ENCODE measurements around the gene ZDHHC6.
"Not testable (repeated sequence)": the region's sequence is repeated elsewhere in the genome, so short reads cannot be mapped to it uniquely, and the experiment has no call there.

ZDHHC6 gene

DNA sequence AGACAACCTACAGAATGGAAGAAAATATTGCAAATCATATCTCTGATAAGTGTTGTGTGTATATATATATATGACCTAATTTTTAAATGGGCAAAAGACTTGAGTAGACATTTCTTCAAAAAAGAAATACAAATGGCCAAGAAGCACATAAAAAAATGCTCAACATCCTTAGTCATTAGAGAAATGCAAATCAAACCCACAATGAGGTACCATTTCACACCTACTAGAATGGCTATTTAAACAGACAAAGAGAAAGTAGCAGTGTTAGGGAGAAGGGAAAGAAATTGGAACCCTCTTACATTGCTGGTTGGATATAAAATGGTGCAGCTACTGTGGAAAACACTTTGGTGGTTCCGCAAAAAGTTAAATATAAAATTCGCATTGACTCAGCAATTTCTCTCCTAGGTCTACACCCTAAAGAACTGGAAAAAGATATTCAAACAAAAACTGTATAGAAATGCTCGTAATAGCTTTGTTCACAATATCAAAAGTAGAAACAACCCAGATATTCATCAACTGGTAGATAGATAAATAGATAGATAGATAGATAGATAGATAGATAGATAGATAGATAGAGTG lies 56.5 kb downstream of the ZDHHC6 start:
- no peak for DNase-seq (ENCODE audit: low read depth in 2 of 2)

DNA sequence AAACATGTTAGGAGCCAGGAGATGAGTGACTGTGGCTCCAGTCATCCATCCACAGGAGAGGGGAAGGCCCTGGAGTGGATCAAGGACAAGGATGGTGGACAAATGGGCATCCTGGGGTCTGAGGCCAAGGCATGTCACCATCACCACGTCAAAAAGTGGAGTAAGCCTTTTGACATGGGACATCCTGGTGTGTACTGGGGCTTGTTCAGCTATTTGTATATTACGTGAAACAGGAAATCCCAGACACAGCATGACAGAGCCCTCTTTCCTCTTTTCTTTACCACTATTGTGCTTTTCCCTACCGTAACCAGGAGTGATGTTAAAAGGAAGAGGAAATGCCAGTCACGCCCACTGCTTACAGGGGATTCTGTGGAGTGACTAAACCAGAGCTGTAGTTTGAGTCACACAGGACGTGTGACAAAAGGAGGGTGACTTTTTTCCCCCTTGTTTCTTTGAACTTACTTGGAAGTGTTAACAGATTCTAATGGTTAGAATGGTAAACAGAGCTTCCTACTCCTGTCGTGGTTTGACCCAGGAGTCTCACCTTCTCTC lies 57.4 kb downstream of the ZDHHC6 start:
- DNase-seq (ENCODE audit: low read depth in 2 of 2) = peak in 1 of 2 donors; percentile 14

DNA sequence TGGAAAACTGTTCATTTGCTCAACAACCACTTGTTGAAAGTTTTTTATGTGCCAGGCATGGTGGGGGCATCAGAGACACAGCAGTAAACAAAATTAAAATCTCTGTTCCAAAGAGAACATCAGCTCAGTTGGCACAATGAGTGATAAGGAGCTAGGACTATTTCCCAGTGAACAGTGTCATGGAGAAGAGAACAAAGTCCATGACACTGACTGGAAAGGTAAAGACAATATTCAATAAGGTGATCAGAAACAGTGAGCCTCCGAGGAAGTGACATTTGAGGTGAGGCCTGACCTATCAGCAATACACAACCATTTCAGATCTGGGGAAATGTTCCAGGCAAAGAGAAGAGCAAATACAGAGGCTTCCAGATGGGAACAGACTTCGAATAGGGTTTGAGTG lies 58.2 kb downstream of the ZDHHC6 start:
- no peak for DNase-seq (ENCODE audit: low read depth in 2 of 2)

DNA sequence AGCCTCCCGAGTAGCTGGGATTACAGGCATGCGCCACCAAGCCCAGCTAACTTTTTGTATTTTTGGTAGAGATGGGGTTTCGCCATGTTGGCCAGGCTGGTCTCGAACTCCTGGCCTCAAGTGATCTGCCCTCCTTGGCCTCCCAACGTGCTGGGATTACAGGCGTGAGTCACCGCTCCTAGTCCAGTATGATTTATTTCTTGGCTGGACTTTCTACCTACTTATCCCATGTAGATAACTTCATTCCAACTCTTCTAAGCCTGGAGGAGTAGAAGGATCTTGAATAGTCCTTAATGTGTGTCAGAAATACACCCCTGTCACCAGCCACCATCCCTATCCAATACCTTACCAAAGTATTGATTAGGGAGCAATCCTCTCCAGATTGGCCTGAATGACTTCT lies 58.7 kb downstream of the ZDHHC6 start:
- not testable (repeated sequence) for DNase-seq (ENCODE audit: low read depth in 2 of 2)

DNA sequence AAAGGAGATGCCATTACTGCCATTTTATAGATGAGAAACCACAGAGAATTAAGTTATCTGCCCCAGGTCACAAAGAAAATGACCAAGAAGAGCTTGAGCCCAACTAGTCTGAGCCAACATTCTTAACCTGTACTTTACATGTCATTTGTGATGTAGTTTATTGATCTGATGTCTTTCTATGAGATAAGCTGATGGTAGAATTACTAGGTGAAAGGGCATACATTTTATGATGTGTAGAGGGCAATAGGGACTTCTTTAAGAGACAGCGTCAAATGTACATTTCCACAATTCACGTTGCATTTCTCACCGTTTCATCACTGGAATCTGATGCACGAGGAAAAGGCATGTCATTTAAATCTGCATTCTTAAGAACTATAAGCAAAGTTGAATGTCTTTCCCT lies 61.5 kb downstream of the ZDHHC6 start:
- DNase-seq (ENCODE audit: low read depth in 2 of 2) = no peak

DNA sequence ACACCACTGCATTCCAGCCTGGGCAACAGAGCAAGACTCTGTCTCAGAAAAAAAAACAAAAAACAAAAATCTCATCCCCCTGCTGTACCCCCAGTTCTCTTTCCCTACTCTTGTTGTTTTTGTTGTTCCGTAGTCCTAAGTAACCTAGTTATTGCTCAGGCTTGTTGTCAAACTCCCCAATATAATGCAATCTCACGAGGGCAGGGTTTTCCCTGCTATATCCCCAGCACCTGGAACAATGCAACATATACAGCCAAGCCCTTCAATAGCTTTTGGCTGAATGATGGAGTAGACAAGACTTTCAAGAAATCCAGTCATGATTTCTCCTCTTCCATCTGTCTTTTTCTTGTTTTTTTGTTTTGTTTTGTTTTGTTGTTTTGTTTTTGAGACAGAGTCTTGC lies 62.6 kb downstream of the ZDHHC6 start:
- no peak for DNase-seq (ENCODE audit: low read depth in 2 of 2)

DNA sequence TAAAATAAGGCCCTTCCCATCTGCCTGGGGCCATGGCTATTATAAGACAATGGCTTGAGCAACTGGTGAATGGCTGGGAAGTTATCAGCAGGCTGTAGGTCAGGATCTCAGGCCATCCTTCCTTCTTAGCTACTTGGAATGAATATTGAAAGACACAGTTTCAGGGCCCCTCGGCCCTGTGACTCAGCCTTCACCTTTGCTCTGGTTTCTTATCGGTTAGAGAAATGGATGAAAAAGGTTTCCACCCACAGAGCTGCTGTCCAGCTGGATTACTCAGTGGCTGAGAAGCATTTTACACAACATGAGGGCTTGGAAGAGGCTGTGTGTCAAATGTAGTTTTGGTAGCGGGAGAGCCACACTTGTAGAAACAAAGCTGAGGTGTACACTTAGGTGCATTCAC lies 63.4 kb downstream of the ZDHHC6 start:
- DNase-seq (ENCODE audit: low read depth in 2 of 2) = peak in 1 of 2 donors; percentile 3

DNA sequence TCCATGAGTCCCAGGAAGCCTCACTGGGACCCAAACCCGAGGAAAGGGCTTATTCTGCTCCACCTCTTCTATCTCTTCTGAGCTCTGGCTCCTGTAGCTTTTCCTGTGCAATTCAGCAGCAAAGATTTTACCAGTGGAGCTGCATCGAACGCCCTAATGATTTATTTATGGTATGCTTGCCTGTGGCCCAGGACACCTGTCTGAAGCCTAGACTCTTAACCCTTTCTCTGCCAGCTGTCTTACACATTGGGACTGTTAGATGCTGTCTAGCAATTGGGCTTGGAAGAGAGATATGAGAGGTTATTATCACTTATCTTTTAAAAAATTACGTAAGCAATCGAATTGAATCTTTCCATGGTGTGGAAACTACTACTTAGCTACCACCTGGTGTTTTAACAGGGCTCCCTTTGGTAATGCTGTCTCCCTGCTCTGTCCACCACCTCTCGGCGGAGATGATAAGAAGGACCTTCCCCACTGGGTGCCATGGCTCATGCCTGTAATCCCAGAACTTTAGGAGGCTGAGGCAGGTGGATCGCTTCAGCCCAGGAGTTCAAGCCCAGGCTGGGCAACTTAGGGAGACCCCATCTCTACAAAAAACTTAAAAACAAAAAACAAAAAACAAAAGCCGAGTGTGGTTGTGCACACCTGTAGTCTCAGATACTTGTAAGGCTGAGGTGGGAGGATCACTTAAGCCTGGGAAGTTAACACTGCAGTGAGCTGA lies 64.0 kb downstream of the ZDHHC6 start:
- no peak for DNase-seq (ENCODE audit: low read depth in 2 of 2)

Data from stimulated activated CD4-positive, alpha-beta T cell treated with anti-CD3 and anti-CD28 coated beads, Interleukin-15, amount 100 ng/mL, for 48 hours (primary cell).